Mucosa of rectum (tissue), 2 donors: ENCODE data around the gene MICAL3.
A peak's percentile ranks its signal among the peaks of the same experiment; 100 is the strongest.

Source experiments
- H3K27ac ChIP-seq, 2 donors: one replicate each; pipeline ENCODE4 v1.7.0; 2013; ENCODE audit warnings: inconsistent platforms in 2 of 2, low read depth in 2 of 2, low read length in 2 of 2
- H3K27me3 ChIP-seq, 2 donors: one replicate each; pipeline ENCODE4 v1.7.0; 2013; ENCODE audit warnings: low read length in 2 of 2; ENCODE audit not compliant: control insufficient read depth in 2 of 2, insufficient read depth in 2 of 2
- H3K36me3 ChIP-seq, 2 donors: one replicate each; pipeline ENCODE4 v1.7.0; 2013; ENCODE audit warnings: low read length in 2 of 2; ENCODE audit not compliant: control insufficient read depth in 2 of 2, insufficient read depth in 2 of 2
- H3K4me1 ChIP-seq, 2 donors: one replicate each; pipeline ENCODE4 v1.7.0; 2013; ENCODE audit warnings: low read length in 2 of 2, mild to moderate bottlenecking in 1 of 2; ENCODE audit not compliant: control insufficient read depth in 2 of 2, insufficient read depth in 2 of 2
- H3K4me3 ChIP-seq, 2 donors: one replicate each; pipeline ENCODE4 v1.7.0; 2013; ENCODE audit warnings: low read length in 2 of 2
- H3K9ac ChIP-seq, 2 donors: one replicate each; pipeline ENCODE4 v1.7.0; 2013; ENCODE audit warnings: low read length in 2 of 2, low read depth in 1 of 2, mild to moderate bottlenecking in 1 of 2
- H3K9me3 ChIP-seq, 2 donors: one replicate each; pipeline ENCODE4 v1.7.0; 2013; ENCODE audit warnings: low read length in 2 of 2; ENCODE audit not compliant: control insufficient read depth in 2 of 2
- donor health status: healthy.
- donor health status: Normal muscosa, but diverticular disease.

MICAL3 gene

DNA sequence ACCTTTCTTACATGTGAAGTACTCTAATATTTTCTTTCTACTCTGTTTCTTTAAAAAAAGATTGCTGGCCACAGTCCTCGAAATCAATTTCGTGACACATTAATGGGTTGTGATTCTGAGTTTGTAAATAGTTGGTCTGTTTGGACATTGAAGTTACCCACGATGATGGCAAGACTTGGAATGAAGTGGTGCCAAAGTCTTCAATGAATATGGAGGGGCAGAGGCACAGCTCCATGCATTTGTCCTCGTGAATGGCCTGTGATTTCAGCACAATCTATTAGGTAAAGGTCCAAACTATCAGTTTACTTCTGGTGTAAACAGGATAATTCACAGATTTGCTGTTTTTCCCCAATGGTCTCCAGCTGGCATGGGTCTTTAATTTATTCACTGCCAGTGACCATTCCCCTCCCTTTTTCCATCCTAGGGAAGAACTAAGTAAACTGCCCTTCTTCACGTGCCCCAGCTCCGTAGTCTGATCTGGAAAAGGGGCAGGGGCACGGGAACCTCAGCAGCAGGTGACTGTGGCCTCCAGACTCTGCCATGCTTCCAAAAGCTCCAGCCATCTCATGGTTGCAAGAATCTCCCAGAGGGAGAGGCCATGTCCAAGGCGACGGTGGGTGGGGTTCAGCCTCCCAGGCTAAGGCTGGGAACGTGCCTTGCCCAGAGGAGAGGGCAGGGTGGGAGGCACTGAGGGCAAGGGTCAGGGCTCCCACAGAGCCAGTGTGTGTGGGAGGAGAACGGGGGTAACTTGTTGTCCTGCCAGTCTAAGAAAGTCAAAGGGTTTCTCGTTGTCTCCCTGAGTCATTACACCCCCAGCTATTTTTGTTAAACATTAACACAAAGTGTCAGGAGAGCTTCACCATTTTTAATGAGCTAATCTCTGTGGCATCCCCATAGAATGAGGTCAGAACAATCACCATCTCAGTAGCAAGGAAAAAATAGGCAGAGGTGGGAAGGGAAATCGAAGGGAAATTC lies 36.6 kb upstream of the MICAL3 start:
- no peaks in the 10 kb centered on the region for H3K36me3 ChIP-seq
- no peaks in the 10 kb centered on the region for H3K27me3 ChIP-seq
- peaks cover 23 to 50% of the 10 kb centered on the region in 2 donors for H3K4me1 ChIP-seq
- H3K4me3 ChIP-seq = peak overlapping the region in 1 of 2 donors; percentile 7
- H3K9ac ChIP-seq = no peak overlapping the region
- H3K27ac ChIP-seq = peak overlapping the region; percentile 56 to 58
- no peaks in the 10 kb centered on the region for H3K9me3 ChIP-seq

DNA sequence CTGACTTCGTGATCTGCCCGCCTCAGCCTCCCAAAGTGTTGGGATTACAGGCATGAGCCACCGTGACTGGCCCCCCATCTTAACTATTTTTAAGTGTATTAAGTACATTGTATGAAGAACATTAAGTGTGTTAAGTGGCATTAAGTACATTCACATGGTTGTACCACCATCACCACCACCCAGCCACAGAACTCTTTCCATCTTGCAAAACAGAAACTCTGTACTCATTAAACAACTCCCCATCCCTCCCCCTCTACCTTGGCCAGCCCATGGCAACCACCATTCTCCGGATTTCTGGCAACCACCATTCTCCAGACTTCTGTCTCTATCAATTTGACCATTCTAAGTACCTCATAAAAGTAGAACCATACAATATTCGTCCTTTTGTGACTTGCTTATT lies 35.6 kb upstream of the MICAL3 start:
- Histone ChIP-seq H3K9ac (no peak overlapping the region), H3K27ac (no peak overlapping the region), H3K4me3 (no peak overlapping the region), H3K36me3 (no peaks in the 10 kb centered on the region), H3K9me3 (no peaks in the 10 kb centered on the region), H3K4me1 (peaks cover 26 to 54% of the 10 kb centered on the region in 2 donors), H3K27me3 (no peaks in the 10 kb centered on the region)

GRCh38 chr22:18059473-18059872 lies 35.1 kb upstream of the MICAL3 start:
- Histone ChIP-seq H3K36me3 (no peaks in the 10 kb centered on the region), H3K4me3 (no peak overlapping the region), H3K9me3 (no peaks in the 10 kb centered on the region), H3K4me1 (peaks cover 26 to 54% of the 10 kb centered on the region in 2 donors), H3K27ac (no peak overlapping the region), H3K27me3 (no peaks in the 10 kb centered on the region), H3K9ac (no peak overlapping the region)

- no peak overlapping the region for H3K27ac ChIP-seq
- no peak overlapping the region for H3K4me3 ChIP-seq
These were observed 34.7 kb upstream of the MICAL3 start for GRCh38 chr22:18059094-18059417.

DNA sequence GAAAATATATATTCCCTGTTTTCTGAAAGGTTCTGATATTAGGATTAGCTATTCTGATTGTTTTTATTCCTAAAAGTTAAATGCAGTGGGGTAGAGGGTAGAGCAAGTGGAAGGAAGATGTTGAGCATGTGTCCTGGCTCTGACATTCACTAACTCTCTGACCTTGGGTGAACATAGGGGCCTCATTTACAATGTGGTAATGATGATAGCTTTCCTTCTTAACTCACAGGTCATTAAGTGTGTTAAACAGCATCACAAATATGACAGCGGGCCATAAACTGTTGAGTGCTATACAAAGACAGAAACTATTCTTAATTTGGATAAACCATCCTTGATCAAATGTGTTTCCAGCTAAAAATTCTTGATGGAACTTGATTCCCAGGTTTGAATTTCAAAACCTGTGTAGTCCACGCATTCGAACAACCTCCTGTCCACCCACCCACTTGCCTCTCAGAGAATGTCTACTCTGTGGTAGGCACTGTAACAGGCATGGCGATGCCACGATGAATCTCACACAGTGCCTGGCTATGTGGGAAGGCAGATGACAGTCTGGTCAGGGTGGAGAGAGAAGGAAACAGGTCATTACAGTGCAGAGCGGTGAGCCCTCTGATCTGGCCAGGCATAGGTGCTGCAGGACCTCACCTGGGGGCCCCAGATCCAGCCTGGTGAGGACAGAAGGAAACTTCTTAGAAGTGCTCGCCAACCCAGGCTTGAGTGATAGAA lies 34.2 kb upstream of the MICAL3 start:
- Histone ChIP-seq H3K27ac (peak overlapping the region; percentile 74 to 81), H3K9me3 (no peaks in the 10 kb centered on the region), H3K4me3 (no peak overlapping the region), H3K4me1 (peaks cover 26 to 57% of the 10 kb centered on the region in 2 donors), H3K27me3 (no peaks in the 10 kb centered on the region), H3K9ac (peak overlapping the region in 1 of 2 donors; percentile 9), H3K36me3 (no peaks in the 10 kb centered on the region)

More at GRCh38 chr22:18059094-18059417, 34.7 kb upstream of the MICAL3 start:
- Histone ChIP-seq H3K9me3 (no peaks in the 10 kb centered on the region), H3K36me3 (no peaks in the 10 kb centered on the region), H3K27me3 (no peaks in the 10 kb centered on the region), H3K9ac (no peak overlapping the region), H3K4me1 (peaks cover 26 to 56% of the 10 kb centered on the region in 2 donors)

DNA sequence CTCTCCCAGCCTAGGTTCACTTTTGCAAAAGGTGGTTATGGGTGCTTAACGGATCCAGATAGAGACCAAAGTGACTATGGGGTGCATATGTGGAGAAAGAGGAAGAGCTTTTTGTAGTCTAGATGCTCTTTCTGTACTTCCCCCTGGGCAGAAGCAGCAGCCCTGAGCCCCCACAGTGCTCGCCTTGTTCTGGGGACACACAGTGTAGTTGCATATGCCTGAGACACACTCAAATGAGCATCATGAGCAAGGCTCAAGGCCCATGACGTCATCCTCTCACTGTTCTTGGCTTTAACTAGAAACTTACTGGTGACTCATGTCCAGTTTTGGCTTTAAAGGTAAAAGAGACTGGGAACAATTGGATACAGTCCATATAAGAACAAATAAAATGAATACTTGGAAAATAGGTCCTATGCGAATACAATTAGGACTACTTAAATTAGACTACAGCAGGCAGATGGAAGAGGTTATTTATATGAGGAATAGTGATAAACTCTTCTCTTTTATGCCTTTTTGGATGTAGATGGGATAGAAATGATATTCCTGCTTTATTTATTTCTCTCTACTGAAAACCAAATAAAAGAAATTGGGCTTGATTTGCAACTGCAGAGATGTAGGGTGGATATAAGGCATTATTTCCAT lies 33.3 kb upstream of the MICAL3 start:
- H3K9ac ChIP-seq = peak overlapping the region in 1 of 2 donors; percentile 9
- H3K27me3 ChIP-seq = no peaks in the 10 kb centered on the region
- H3K27ac ChIP-seq = peak overlapping the region; percentile 81 to 87
- no peaks in the 10 kb centered on the region for H3K9me3 ChIP-seq
- H3K4me3 ChIP-seq = no peak overlapping the region
- H3K36me3 ChIP-seq = no peaks in the 10 kb centered on the region
- H3K4me1 ChIP-seq = peaks cover 26 to 52% of the 10 kb centered on the region in 2 donors

- Histone ChIP-seq H3K27ac (peak overlapping the region; percentile 81 to 87), H3K36me3 (no peaks in the 10 kb centered on the region), H3K9me3 (no peaks in the 10 kb centered on the region), H3K4me1 (peaks cover 26 to 48% of the 10 kb centered on the region in 2 donors), H3K27me3 (no peaks in the 10 kb centered on the region), H3K4me3 (no peak overlapping the region), H3K9ac (peak overlapping the region in 1 of 2 donors; percentile 34)
These were observed 32.6 kb upstream of the MICAL3 start for GRCh38 chr22:18056807-18057474.

GRCh38 chr22:18056161-18056666 lies 31.9 kb upstream of the MICAL3 start:
- Histone ChIP-seq H3K27ac (peak overlapping the region; percentile 81 to 87), H3K36me3 (no peaks in the 10 kb centered on the region), H3K9me3 (no peaks in the 10 kb centered on the region), H3K27me3 (no peaks in the 10 kb centered on the region), H3K9ac (peak overlapping the region; percentile 36 to 55), H3K4me3 (peak overlapping the region in 1 of 2 donors; percentile 31), H3K4me1 (peaks cover 25 to 42% of the 10 kb centered on the region in 2 donors)

- Histone ChIP-seq H3K4me3 (peak overlapping the region in 1 of 2 donors; percentile 31), H3K4me1 (peaks cover 20 to 37% of the 10 kb centered on the region in 2 donors), H3K9ac (peak overlapping the region; percentile 36 to 55), H3K27ac (peak overlapping the region; percentile 80 to 87), H3K9me3 (no peaks in the 10 kb centered on the region), H3K27me3 (no peaks in the 10 kb centered on the region), H3K36me3 (no peaks in the 10 kb centered on the region)
These were observed 31.3 kb upstream of the MICAL3 start for GRCh38 chr22:18055619-18056160.
